CD1c-positive myeloid dendritic cell (primary cell): ENCODE data around the gene RBM34.
"Not testable (repeated sequence)": the region's sequence is repeated elsewhere in the genome, so short reads cannot be mapped to it uniquely, and the experiment has no call there.

Source experiments
- DNase-seq: peaks from one replicate; pipeline ENCODE4 v3.0.0-alpha.2; 2016; ENCODE audit errors: extremely low spot score

Gene RBM34, protein sequence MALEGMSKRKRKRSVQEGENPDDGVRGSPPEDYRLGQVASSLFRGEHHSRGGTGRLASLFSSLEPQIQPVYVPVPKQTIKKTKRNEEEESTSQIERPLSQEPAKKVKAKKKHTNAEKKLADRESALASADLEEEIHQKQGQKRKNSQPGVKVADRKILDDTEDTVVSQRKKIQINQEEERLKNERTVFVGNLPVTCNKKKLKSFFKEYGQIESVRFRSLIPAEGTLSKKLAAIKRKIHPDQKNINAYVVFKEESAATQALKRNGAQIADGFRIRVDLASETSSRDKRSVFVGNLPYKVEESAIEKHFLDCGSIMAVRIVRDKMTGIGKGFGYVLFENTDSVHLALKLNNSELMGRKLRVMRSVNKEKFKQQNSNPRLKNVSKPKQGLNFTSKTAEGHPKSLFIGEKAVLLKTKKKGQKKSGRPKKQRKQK

DNA sequence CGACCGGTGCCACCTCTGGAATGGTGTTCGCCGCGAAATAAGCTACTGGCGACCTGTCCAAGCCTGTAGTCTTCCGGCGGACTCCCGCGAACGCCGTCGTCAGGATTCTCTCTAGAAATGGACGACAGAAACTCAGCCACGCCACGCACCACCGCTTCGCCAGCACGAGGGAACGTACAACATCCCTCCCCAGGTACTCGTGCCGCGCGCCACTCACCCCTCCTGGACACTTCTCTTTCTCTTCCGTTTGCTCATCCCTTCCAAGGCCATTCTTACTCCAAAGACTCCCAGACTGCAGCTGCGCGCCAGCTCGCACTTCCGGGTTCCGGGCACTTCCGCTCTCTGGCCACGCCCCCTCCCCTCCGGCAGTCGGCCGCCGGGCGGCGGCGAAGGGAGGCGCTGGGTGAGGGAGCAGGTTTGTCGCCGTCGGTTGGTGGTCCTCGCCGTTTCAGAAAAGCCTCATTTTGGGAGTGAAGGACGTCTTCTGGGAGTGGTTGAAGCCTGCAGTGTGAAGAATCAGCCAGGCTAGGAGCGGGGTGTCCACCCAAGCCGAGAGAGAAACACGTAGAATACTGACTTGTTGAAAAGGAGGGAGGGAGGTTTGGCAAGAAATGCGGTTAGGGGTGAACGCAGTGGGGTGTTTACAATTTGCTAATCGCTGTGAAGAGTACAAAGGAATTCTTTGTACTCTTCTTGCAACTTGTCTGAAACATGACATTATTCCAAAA, at the start of gene RBM34:
TSS of gene RBM34 (minus strand) at position 294 of the 728 bp plus-strand sequence. CDS start at position 270, 24 bp downstream.
- DNase-seq = peak; percentile 95

DNA sequence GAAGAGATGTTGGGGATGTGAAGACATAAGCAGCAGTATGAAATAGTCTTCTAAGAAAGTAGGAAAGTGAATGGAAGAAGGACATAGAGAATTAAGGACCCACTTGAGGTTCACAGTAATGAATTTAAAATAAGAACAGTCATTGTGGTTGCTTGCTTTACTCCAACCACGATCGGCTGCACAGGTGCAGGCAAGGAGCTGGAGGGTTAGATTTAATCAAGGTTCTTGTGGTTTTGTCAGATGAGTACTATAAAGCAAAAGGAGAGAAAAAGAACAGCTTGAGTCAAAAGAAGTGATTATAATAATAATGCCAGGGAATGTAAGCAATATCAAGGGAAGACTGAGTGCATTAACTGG, 46.1 kb upstream of the RBM34 start:
- no peak for DNase-seq

DNA sequence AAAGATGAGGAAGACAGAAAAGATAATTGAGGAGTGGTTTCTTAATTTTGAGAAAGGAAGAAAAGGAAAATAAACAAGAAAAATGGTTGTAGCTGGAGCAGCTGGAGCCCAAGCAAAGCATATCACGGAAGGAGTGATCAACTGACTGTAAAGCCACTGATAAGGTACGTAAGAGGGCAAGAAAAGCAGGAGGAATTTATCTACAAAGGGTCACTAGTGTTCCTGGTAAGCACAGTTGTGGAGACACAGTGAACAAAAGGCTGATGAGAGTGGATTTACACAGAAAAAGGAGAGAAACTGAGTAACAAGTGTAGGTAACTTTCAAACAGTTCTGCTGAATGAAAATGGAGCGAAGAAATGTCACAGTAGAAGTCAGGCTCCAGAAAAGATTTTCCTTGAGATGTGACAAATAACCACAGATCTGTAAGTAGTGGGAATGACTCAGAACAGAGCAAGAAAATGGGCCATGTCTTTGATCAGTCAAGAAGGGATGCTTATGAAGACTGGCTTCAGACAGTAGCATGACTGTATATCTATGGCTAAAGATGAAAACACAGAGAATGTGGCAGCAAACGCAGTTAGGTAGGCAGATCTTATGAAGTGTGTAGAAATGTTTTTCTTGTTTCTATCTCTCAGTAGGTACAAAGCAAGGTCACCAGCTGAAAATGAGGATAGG, 45.6 kb upstream of the RBM34 start:
- DNase-seq = no peak

DNA sequence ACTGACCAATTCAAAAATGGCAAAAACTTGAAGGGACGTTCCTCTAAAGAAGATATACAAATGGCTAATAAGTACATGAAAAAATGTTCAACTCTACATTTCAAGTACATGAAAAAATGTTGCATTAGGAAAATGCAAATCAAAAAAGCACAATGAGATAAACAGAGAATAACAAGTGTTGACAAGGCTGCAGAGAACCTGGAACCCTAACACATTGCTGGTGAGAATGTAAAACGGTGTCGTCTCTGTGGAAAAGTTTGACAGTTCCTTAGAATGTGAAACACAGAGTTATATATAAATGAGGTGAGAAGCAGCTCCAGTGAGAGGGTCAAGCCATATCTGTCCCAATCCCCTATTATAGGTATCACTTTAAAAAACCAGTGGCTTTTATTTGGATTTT, 44.6 kb upstream of the RBM34 start:
- no peak for DNase-seq

DNA sequence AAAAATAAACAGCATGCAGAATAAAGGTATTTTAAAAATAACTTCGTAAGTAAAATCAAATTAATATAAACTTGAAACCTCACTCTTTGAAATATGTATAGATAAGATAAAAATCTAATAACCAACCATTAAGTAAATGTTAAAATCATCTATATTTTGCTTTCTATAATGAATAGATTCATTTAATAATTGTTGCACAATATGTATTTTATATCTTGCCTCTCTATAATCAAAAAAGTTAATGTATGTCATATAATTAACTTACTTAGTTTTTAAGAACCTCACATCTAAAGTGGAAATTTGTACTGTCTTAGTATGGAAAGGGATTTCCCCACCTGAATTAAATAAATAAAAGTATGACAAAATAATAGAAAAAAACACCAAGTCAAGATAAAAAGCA, 42.4 kb upstream of the RBM34 start:
- no peak for DNase-seq

DNA sequence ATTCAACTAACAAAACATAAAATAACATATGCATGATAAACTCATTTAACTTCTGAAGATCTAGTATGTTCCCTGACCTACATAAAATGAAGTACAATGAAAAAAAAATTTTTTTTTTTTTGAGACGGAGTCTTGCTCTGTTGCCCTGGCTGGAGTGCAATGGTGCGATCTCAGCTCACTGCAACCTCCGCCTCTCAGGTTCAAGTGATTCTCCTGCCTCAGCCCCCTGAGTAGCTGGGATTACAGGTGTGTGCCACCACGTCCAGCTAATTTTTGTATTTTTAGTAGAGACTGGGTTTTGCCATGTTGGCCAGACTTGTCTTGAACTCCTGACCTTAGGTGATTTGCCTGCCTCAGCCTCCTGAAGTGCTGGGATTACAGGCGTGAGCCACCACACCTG, 41.4 kb upstream of the RBM34 start:
- not testable (repeated sequence) for DNase-seq

DNA sequence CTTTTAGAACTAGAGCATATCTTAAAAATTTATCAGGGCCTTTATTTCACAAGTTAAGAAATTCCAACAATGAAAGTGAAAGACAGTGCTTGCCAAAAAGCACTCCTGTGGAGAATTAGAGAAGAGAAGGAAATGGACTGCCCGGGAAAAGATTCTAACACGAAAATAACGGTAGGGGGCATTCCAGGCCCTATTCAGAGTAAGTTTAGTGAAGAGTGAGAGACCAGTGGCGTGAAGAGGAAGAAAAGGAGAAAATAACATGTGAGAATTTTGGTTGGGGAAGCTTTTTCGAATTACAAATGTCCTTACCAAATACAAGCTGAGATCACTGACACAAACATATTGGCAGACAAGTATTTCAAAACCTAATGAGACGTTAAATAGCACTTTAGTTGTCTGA, 38.4 kb upstream of the RBM34 start:
- no peak for DNase-seq

DNA sequence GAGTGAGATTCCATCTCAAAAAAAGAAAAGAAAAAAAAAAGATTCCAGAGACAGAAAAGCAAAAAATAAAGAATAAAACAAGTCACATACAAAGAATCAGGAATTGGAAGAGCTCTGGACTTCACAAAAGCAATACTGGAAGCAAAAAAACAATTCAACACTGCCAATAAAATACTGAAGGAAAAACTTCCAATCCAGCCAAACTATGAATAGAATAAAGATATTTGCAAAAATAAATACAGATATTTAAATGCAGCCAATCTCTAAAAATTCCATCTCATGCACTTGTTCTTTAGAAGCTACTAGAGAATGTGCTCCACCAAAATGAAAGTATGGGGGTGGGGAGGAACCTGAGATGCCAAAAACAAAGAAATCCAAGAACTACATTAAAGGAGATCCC, 29.4 kb upstream of the RBM34 start:
- DNase-seq = no peak

DNA sequence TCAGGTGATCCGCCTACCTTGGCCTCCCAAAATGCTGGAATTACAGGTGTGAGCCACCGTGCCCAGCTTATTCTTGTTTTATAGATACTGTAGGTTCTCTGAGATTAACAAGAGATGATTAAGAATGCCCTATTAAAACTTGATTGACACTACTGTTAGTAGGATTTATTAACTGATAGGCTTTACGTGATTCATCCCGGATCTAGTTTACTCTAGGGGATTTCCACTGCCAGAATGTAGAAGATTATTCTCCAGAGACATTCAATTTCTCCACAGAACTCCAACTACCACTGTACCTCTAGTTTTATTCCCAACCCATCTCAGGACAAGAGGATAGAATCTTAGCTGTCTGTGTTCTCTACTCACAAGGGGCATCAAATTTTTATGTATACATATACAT, 26.3 kb upstream of the RBM34 start:
- DNase-seq = no peak

DNA sequence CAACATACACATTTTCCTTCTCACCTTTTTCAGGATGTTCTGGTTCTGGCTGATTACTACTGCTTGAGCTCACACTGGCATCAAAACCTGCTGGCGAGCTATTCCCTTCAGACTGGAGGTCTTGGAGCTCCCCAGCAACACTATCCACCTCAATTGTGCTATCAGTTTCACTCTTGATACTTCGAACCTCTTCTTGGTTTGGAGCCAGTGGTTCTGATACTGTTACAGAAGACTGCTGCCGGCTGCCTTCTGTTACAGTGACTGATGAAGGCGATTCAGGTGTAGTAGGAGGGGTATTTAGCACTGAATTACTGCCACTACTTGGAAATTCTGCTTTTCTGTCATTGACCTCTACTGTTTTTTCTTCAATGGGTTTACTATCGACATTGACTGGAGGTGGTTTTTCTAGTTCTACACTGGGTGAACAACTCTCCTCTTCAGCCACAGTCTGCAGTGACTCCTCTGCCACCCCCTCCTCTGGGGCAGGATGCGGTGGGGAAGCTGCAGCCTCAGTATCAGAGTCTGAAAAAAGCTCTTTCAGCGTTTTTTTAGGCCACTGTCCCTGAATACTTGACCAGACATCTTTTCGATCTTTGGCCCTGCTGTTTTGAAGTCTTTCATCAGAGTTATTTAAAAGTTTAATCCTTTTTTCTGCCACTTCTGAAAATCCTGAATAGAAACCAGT, 20.7 kb upstream of the RBM34 start:
- no peak for DNase-seq

DNA sequence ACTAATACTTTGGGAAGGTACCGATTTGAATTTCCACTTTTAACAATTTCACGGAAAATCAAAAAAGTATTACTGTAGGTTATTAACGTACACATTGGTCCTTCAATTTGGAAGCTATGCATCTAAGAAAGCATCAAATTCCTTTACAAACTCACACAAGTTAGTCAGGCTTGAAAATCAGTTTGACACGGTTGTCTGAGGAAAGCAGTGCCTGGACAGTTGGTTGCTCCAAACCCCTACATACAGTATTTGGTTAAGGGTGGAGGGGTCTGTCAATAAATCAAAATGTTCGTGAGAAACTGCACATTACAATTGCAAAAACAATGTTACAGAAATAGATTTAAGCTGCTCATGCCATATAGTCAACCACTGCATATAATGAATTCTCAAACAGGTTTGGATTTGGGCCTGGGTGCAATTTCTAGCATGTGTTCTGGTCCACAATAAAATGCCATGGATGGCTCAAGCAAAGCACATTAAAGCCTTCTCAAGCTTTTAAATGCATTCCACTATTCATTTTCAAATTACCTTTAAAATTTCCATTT, 19.9 kb upstream of the RBM34 start:
- DNase-seq = no peak

DNA sequence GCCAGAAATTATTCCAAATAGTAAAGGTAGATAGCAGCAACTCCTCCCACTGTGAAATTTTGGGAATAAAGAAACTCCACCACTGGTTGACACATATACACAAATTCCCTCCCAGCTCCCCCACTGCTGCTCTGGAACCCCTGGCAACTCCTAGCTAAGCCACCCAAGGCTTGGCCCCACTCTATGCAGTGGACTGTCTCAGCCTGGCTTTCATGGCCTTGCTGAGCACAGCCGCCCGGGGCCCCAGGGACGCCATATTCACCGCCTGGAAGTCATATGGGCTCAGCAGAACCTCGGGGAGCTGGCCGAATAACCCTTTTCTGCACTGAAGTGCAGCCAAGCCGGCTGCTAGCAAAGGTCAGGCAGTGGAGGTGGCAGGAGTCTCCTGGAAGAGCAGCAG, 15.4 kb upstream of the RBM34 start:
- no peak for DNase-seq

DNA sequence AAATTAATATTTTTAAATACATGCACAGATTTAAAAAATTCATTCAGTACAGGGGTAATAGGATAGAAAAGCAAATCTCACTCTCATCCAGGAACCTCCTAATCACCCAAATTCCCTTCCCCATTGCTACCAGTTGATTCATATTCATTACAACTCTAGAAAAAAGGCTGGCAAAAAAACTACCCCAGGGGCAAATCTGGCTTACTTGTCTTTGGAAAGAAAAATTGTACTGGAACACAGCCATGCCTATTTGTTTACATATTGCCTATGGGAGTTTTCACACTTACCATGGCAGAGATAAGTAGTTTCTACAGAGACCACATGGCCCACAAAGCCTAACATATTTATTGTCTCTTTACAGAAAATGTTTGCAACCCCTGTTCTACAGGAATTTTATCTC, 8.9 kb upstream of the RBM34 start:
- DNase-seq = no peak

DNA sequence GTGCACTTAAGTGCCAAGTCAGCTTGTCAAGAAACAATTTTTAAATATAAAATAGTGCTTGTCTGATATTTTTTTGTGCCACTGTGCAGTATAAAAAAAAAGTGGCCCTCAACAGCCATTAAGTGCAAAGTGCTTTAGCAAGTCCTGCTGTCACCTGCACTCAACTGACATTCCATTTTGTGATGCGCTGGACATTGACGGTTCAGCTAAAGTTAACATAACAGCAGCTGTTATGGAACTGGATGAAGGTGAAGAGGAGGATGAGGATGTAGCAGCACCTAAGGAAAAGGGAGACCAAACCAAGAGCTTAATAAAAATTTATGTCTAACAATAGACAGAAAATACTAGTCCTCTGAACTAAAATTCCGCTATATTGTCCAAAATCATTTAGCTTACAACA, 7.3 kb upstream of the RBM34 start:
- DNase-seq = no peak

DNA sequence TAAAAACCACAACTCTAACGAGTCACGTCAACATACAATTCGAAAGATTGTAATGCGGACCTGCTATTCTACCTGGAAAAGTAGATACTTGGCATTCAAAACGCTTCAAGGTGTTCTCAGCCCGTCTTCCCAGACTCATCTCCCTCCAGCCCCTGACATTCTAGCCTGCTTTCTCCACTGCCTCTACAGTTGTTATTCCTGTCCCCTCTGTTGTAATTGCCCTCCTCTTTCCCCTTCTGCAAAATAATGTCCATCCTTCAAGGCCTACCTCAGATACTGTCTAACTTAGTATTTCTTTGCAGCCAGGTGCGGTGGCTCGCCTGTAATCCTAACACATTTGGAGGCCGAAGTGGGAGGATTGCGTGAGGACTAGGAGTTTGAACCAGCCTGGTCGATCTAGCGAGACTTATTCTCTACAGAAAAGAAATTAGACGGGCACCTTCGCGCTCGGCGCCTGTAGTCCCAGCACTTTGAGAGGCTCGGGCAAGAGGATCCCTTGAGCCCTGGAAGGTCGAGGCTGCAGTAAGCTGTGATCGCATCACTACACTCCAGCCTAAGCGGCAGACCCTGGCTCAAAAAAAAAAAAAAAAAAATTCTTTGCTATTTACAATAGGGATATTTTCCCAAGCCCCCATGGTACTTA, 756 bp upstream of the RBM34 start:
- no peak for DNase-seq

DNA sequence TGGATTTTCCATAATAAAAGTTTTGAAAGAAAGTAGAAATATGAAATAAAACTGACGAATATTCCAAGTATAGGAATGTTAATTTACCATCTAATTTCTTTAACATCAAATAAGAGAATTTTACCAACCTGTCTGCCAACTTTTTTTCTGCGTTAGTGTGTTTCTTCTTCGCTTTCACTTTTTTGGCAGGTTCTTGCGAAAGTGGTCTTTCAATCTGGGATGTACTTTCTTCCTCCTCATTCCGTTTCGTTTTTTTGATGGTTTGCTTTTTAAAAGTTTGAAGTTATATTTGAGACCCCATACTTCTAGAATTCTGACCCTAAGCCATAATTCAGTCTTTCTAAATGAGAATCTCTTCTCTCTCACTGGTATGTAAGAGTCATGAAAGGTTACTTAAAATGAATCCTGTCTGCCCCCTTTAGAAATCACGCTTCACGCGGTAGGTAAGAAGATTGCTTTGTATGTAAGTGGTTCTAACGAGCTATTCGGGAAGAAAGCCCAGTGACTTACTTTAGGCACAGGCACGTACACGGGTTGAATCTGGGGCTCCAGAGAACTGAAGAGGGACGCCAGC, 580 bp downstream of the RBM34 start:
- DNase-seq = peak; percentile 56

DNA sequence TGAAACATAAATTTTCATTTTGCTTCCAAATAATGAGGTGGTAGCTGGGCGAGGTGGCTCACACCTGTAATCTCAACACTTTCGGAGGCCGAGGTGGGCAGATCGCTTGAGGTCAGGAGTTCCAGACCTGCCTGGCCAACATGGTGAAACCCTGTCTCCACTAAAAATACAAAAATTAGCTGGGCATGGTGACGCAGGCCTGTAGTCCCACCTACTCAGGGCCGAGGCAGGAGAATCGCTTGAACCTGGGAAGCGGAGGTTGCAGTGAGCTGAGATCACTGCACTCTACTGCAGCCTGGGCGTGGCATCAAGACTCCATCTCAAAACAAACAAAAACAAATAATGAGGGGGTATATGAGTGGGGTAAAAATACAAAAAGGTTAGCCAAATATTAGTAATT, 1.1 kb downstream of the RBM34 start:
- not testable (repeated sequence) for DNase-seq

DNA sequence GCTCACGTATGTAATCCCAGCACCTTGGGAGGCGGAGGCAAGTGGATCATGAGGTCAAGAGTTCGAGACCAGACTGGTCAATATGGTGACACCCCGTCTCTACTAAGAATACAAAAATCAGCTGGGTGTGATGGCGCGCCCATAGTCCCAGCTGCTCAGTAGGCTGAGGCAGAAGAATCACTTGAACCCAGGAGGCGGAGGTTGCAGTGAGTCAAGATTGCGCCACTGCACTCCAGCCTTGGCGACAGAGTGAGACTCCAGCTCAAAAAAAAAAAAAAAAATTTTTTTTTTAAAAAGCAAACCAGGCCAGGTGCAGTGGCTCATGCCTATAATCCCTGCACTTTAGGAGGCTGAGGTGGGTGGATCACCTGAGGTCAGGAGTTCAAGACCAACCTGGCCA, 1.8 kb downstream of the RBM34 start:
- not testable (repeated sequence) for DNase-seq

DNA sequence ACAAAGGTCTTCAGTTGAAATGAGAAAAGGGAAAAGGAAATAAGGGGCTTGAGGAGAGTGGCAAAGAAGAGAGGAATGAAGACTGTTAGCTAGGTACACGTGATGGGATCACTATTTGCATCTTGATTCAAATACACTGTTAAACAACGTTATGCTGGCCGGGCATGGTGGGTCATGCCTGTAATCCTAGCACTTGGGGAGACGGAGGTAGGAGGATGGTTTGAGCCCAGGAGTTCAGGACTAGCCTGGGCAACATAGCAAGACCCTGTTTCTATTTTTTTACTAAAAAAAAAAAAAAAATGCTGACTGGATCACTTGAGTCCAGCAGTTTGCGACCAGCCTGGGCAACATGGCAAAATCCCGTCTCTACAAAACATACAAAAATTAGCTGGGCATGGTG, 2.4 kb downstream of the RBM34 start:
- no peak for DNase-seq

DNA sequence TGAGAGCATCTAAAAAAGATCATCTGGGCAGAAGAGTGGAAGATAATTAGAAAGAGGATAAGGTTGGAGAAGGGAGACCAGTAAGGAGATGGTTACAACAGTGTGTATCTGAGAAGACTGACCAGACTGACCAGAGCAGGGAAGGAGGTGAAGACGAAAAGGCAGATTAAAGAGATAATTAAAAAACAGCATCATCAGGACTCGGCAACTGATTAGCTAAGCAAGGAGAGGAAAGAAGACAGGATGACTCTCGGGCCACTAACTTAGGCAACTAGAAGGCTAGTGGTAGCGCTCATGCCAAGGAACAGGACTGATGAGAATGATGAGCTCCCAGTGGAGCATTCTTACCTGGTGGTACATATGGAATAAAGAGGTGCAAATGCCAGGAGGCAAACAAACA, 3.9 kb downstream of the RBM34 start:
- DNase-seq = no peak

DNA sequence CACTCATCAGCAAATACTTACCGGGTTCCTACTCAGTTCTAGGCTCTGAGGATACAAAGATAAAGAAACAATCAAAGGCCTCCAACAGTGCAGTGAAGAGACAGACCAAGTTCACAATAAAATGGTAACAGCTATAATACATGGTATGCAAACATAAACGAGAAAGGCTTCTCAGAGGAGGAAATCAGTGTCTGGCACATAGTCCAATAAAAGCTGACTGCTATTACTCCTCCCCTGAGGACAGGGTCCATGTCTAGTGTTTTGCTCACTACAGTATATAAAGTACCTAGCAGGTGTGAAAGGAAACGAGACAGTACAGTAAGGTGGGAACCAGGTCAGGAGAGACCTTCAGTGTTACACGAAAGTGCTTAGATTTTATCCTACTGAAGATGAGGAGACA, 4.3 kb downstream of the RBM34 start:
- DNase-seq = no peak
